Endodermal cell (in vitro differentiated cells): Measurements from ENCODE around the gene PLIN1. TPM values are rescaled to one million over a fixed set of nuclear protein-coding genes. Genes with fewer than 3 reads are reported as not detected.

Experiments
- DNase-seq: peaks from one replicate; pipeline ENCODE4 v3.0.0-alpha.2; 2017
- H3K27ac ChIP-seq: 2 replicates; pipeline ENCODE4 v1.5.1; 2013; ENCODE audit warnings: mild to moderate bottlenecking, low read depth, low read length, moderate library complexity
- H3K27me3 ChIP-seq: 2 replicates; pipeline ENCODE4 v1.6.1; 2013; ENCODE audit warnings: mild to moderate bottlenecking, low read length, moderate library complexity; ENCODE audit not compliant: insufficient read depth, control insufficient read depth, poor library complexity, severe bottlenecking
- H3K36me3 ChIP-seq: 2 replicates; pipeline ENCODE4 v1.7.0; 2013; ENCODE audit warnings: mild to moderate bottlenecking, low read length, moderate library complexity; ENCODE audit not compliant: control insufficient read depth, insufficient read depth
- H3K4me1 ChIP-seq: one replicate; pipeline ENCODE4 v1.7.0; 2013; ENCODE audit warnings: low read length; ENCODE audit not compliant: control insufficient read depth, insufficient read depth
- H3K4me3 ChIP-seq: 2 replicates; pipeline ENCODE4 v1.5.1; 2013; ENCODE audit warnings: mild to moderate bottlenecking, low read length, moderate library complexity
- H3K9ac ChIP-seq: 2 replicates; pipeline ENCODE4 v1.6.1; 2013; ENCODE audit warnings: mild to moderate bottlenecking, low read length, moderate library complexity; ENCODE audit not compliant: poor library complexity, severe bottlenecking; ENCODE audit errors: extremely low read depth
- H3K9me3 ChIP-seq: 2 replicates; pipeline ENCODE4 v1.6.1; 2013; ENCODE audit warnings: mild to moderate bottlenecking, low read length, moderate library complexity; ENCODE audit not compliant: control insufficient read depth
- H3K27ac Mint-ChIP-seq: 2 replicates; pipeline ENCODE4 v1.8.0; 2020; ENCODE audit warnings: mixed read lengths
- H3K27me3 Mint-ChIP-seq: 2 replicates; pipeline ENCODE4 v1.8.0; 2021; ENCODE audit warnings: mild to moderate bottlenecking, mixed read lengths; ENCODE audit not compliant: insufficient read depth
- H3K36me3 Mint-ChIP-seq: 2 replicates; pipeline ENCODE4 v1.8.0; 2020; ENCODE audit warnings: low read depth, mixed read lengths
- H3K4me1 Mint-ChIP-seq: 2 replicates; pipeline ENCODE4 v1.8.0; 2020; ENCODE audit warnings: mixed read lengths
- H3K4me3 Mint-ChIP-seq: 2 replicates; pipeline ENCODE4 v1.8.0; 2020; ENCODE audit warnings: mild to moderate bottlenecking, moderate library complexity, mixed read lengths
- H3K9me3 Mint-ChIP-seq: 2 replicates; pipeline ENCODE4 v1.8.0; 2020; ENCODE audit warnings: mild to moderate bottlenecking, mixed read lengths
- CTCF ChIP-seq: fragments of 200-600 bp; sonication (generic); conservative IDR thresholded peaks from 2 replicates; pipeline ENCODE4 v1.5.0; 2021; ENCODE audit warnings: antibody characterized with exemption, mild to moderate bottlenecking
- WGBS, 2 experiments: methylation state at CpG; one replicate each; pipeline versions ENCODE4 v1.1.5 to v1.1.7; 2013; ENCODE audit warnings: missing lambda C conversion rate in 2 of 2, mixed read lengths in 1 of 2; ENCODE audit not compliant: insufficient coverage in 1 of 2, insufficient read length in 1 of 2; 5-methylcytosine and 5-hydroxymethylcytosine counted together
- total RNA-seq, 2 donors: library from RNA; stranded (reverse); fragmentation: NEBNext Ultra II Directional in 1 of 2; extraction: Animal tissue kit (Norgen Biotek cat#: 25700) in 1 of 2; gene quantifications; 2 replicates in 1 of 2; 3 replicates in 1 of 2; pipeline ENCODE4 v1.2.1, GENCODE V29; 2021

The PLIN1 gene
- total RNA-seq, 2 donors from 2014 or later: 0.11 to 0.22 TPM

GRCh38 chr15:89615135-89615534, 64.0 kb downstream of the PLIN1 start:
- peaks cover 19% of the 10 kb centered on the region for H3K9me3 Mint-ChIP-seq
- WGBS, 2 experiments: 100% methylated on average over 1 of the region's 1 CpG; no CpG with 5 or more reads in 1 of the 2 experiments
- H3K36me3 Mint-ChIP-seq: peaks cover 82% of the 10 kb centered on the region

More at GRCh38 chr15:89615135-89615534, 64.0 kb downstream of the PLIN1 start:
- no peak for DNase-seq
- Histone ChIP-seq H3K36me3 (peaks cover 90% of the 10 kb centered on the region), H3K9me3 (peaks cover 47% of the 10 kb centered on the region), H3K27me3 (no peaks in the 10 kb centered on the region), H3K27ac (no peak overlapping the region), H3K4me3 (no peak overlapping the region), H3K9ac (no peak overlapping the region), H3K4me1 (no peaks in the 10 kb centered on the region)
- TF ChIP-seq CTCF: no peak
- H3K4me1 Mint-ChIP-seq: no peaks in the 10 kb centered on the region
- no peaks in the 10 kb centered on the region for H3K27me3 Mint-ChIP-seq
- H3K4me3 Mint-ChIP-seq: no peak overlapping the region
- no peak overlapping the region for H3K27ac Mint-ChIP-seq

Other genes with a start within 250 kb of the PLIN1 start
- gene RHCG, start 182.8 kb downstream of the PLIN1 start, total RNA-seq: not detected
- 10 to 100 TPM; 21.9 to 27.2 TPM for gene TICRR, start 103.9 kb downstream of the PLIN1 start, total RNA-seq
- gene KIF7, start 23.9 kb downstream of the PLIN1 start, total RNA-seq: 10 to 100 TPM; 22.9 to 24.4 TPM
- 1 to 10 TPM; 2.7 to 4.0 TPM for gene PEX11A, start 11.4 kb upstream of the PLIN1 start, total RNA-seq
- gene WDR93, start 11.4 kb upstream of the PLIN1 start, total RNA-seq: under 1 TPM; 0.24 to 0.64 TPM
- under 1 TPM in 1 of 2 donors, not detected in 1; 0.22 TPM for gene MESP1, start 71.9 kb upstream of the PLIN1 start, total RNA-seq
- gene MESP2, start 97.0 kb upstream of the PLIN1 start, total RNA-seq: 1 to 10 TPM in 1 of 2 donors, under 1 TPM in 1; 0.22 to 1.3 TPM
- 1 to 10 TPM in 1 of 2 donors, under 1 TPM in 1; 0.95 to 3.3 TPM for gene ANPEP, start 135.5 kb upstream of the PLIN1 start, total RNA-seq
- 10 to 100 TPM; 39.5 to 54.4 TPM for gene AP3S2, start 214.6 kb upstream of the PLIN1 start, total RNA-seq
- gene ARPIN, start 233.6 kb upstream of the PLIN1 start, total RNA-seq: 10 to 100 TPM in 1 of 2 donors, 1 to 10 TPM in 1; 6.9 to 11.2 TPM